ENCODE measurements around the gene CUL4A.
"Not testable (repeated sequence)": the region's sequence is repeated elsewhere in the genome, so short reads cannot be mapped to it uniquely, and the experiment has no call there.

The CUL4A gene

GRCh38 chr13:113209759-113210421, 477 bp downstream of the CUL4A start:
- DNase-seq = peak; percentile 27

GRCh38 chr13:113210833-113211232, 1.4 kb downstream of the CUL4A start:
- no peak for DNase-seq

- no peak for DNase-seq
Observed at GRCh38 chr13:113211774-113212173, 2.4 kb downstream of the CUL4A start.

GRCh38 chr13:113216254-113217048, 7.0 kb downstream of the CUL4A start:
- DNase-seq = no peak

- DNase-seq = no peak
Observed at GRCh38 chr13:113218586-113218985, 9.2 kb downstream of the CUL4A start.

GRCh38 chr13:113219256-113219940, 10.0 kb downstream of the CUL4A start:
- DNase-seq = no peak

- DNase-seq = no peak
Observed at GRCh38 chr13:113220141-113220598, 10.8 kb downstream of the CUL4A start.

GRCh38 chr13:113220877-113221276, 11.5 kb downstream of the CUL4A start:
- DNase-seq = no peak

- no peak for DNase-seq
Observed at GRCh38 chr13:113223070-113223469, 13.7 kb downstream of the CUL4A start.

GRCh38 chr13:113224486-113224885, 15.1 kb downstream of the CUL4A start:
- DNase-seq = no peak

GRCh38 chr13:113225515-113225914, 16.1 kb downstream of the CUL4A start:
- no peak for DNase-seq

GRCh38 chr13:113226873-113227450, 17.5 kb downstream of the CUL4A start:
- no peak for DNase-seq

GRCh38 chr13:113229161-113229560, 19.7 kb downstream of the CUL4A start:
- DNase-seq = no peak

GRCh38 chr13:113229791-113230190, 20.4 kb downstream of the CUL4A start:
- DNase-seq = no peak

GRCh38 chr13:113231306-113232207, 22.1 kb downstream of the CUL4A start:
- no peak for DNase-seq

GRCh38 chr13:113232208-113233003, 23.0 kb downstream of the CUL4A start:
- DNase-seq = no peak

- DNase-seq = no peak
Observed at GRCh38 chr13:113233101-113233500, 23.7 kb downstream of the CUL4A start.

GRCh38 chr13:113238536-113238935, 29.1 kb downstream of the CUL4A start:
- no peak for DNase-seq

GRCh38 chr13:113239357-113239756, 29.9 kb downstream of the CUL4A start:
- no peak for DNase-seq

- DNase-seq = no peak
Observed at GRCh38 chr13:113239986-113240385, 30.6 kb downstream of the CUL4A start.

- DNase-seq = not testable (repeated sequence)
Observed at GRCh38 chr13:113241623-113242022, 32.2 kb downstream of the CUL4A start.
